Fibroblast of upper back skin (primary cell): ENCODE data around the gene TP53TG3E.
"Not testable (repeated sequence)": the region's sequence is repeated elsewhere in the genome, so short reads cannot be mapped to it uniquely, and the experiment has no call there.

Experiments used
- DNase-seq: peaks from one replicate; pipeline ENCODE4 v3.0.0-alpha.2; 2013

TP53TG3E gene

GRCh38 chr16:33304006-33304405 lies at the start of gene TP53TG3E:
Gene TP53TG3E, plus strand, starts transcription at chr16:33304306. Its CDS starts 68 bp downstream, at chr16:33304374.
- not testable (repeated sequence) for DNase-seq

- not testable (repeated sequence) for DNase-seq
Measured at GRCh38 chr16:33336226-33337012, 32.3 kb downstream of the TP53TG3E start.

GRCh38 chr16:33337627-33338542 lies 33.8 kb downstream of the TP53TG3E start:
- DNase-seq = not testable (repeated sequence)

GRCh38 chr16:33338543-33338951 lies 34.4 kb downstream of the TP53TG3E start:
- not testable (repeated sequence) for DNase-seq

GRCh38 chr16:33339093-33340061 lies 35.3 kb downstream of the TP53TG3E start:
- not testable (repeated sequence) for DNase-seq
